HG03159 (cell line): ENCODE results near the gene PDE5A.
"Not testable (repeated sequence)": the region's sequence is repeated elsewhere in the genome, so short reads cannot be mapped to it uniquely, and the experiment has no call there.

ENCODE experiments used
- ATAC-seq: cut with Tn5 transposase; IDR thresholded peaks from one replicate; pipeline ENCODE4 v1.9.1; 2021; ENCODE audit warnings: mild to moderate bottlenecking, moderate library complexity; ENCODE audit not compliant: unreplicated experiment

Gene PDE5A

GRCh38 chr4:119628281-119629141, at the start of gene PDE5A:
TSS of gene PDE5A (minus strand) at chr4:119628804. CDS start at chr4:119628671, 133 bp downstream.
- ATAC-seq, result peak; percentile 92

GRCh38 chr4:119676101-119676500, 47.5 kb upstream of the PDE5A start:
- ATAC-seq, result no peak

GRCh38 chr4:119675391-119675790, 46.8 kb upstream of the PDE5A start:
- no peak for ATAC-seq

- no peak for ATAC-seq
These were observed 44.3 kb upstream of the PDE5A start for GRCh38 chr4:119672938-119673337.

GRCh38 chr4:119672086-119672485, 43.5 kb upstream of the PDE5A start:
- no peak for ATAC-seq

- ATAC-seq, result no peak
These were observed 42.6 kb upstream of the PDE5A start for GRCh38 chr4:119671205-119671604.

GRCh38 chr4:119667802-119668201, 39.2 kb upstream of the PDE5A start:
- ATAC-seq, result no peak

GRCh38 chr4:119666653-119667091, 38.1 kb upstream of the PDE5A start:
- no peak for ATAC-seq

- ATAC-seq, result no peak
These were observed 37.1 kb upstream of the PDE5A start for GRCh38 chr4:119665752-119666151.

- ATAC-seq, result no peak
These were observed 35.7 kb upstream of the PDE5A start for GRCh38 chr4:119664168-119664907.

GRCh38 chr4:119663160-119663788, 34.7 kb upstream of the PDE5A start:
- no peak for ATAC-seq

GRCh38 chr4:119662612-119663011, 34.0 kb upstream of the PDE5A start:
- ATAC-seq, result not testable (repeated sequence)

GRCh38 chr4:119661231-119661630, 32.6 kb upstream of the PDE5A start:
- ATAC-seq, result no peak

GRCh38 chr4:119659576-119659975, 31.0 kb upstream of the PDE5A start:
- ATAC-seq, result no peak

GRCh38 chr4:119657111-119657611, 28.6 kb upstream of the PDE5A start:
- no peak for ATAC-seq

GRCh38 chr4:119656342-119656741, 27.7 kb upstream of the PDE5A start:
- ATAC-seq, result no peak

- no peak for ATAC-seq
These were observed 26.7 kb upstream of the PDE5A start for GRCh38 chr4:119655111-119655837.

GRCh38 chr4:119653990-119654389, 25.4 kb upstream of the PDE5A start:
- ATAC-seq, result no peak

GRCh38 chr4:119652998-119653397, 24.4 kb upstream of the PDE5A start:
- no peak for ATAC-seq

- ATAC-seq, result no peak
These were observed 19.8 kb upstream of the PDE5A start for GRCh38 chr4:119648398-119648797.

- ATAC-seq, result no peak
These were observed 19.0 kb upstream of the PDE5A start for GRCh38 chr4:119647558-119647957.
